ENCODE measurements around the gene DDIT4L. TPM values are rescaled to one million over a fixed set of nuclear protein-coding genes. Genes with fewer than 3 reads are reported as not detected.
A peak's percentile ranks its signal among the peaks of the same experiment; 100 is the strongest.
"Not testable (repeated sequence)": the region's sequence is repeated elsewhere in the genome, so short reads cannot be mapped to it uniquely, and the experiment has no call there.

DDIT4L gene
- total and polyA plus RNA-seq, 8 donors: 0.52 to 1.5 (median 1.1) TPM

GRCh38 chr4:100208964-100209363, 18.7 kb upstream of the DDIT4L start:
- intact Hi-C loops (cut with DNase I): no loop called here
- Histone ChIP-seq H3K4me1 (no peaks in the 10 kb centered on the region), H3K27me3 (no peaks in the 10 kb centered on the region), H3K9me3 (no peaks in the 10 kb centered on the region), H3K36me3 (no peaks in the 10 kb centered on the region), H3K27ac (no peak overlapping the region), H3K4me3 (no peak overlapping the region)
- TF ChIP-seq CTCF (IDR thresholded peaks at IDR 0.05): no peak
- ATAC-seq (no peak), DNase-seq (no peak)

- DNase-seq: no peak
- intact Hi-C loops (cut with DNase I): no loop called here
- no peaks in the 10 kb centered on the region for H3K4me1 ChIP-seq
Observed at GRCh38 chr4:100208459-100208858, 18.2 kb upstream of the DDIT4L start.

GRCh38 chr4:100206850-100207249, 16.6 kb upstream of the DDIT4L start:
- no peak for TF ChIP-seq CTCF (IDR thresholded peaks at IDR 0.05)
- DNase-seq (no peak), ATAC-seq (no peak)
- no peak overlapping the region for H3K4me3 ChIP-seq
- no peak overlapping the region for H3K27ac ChIP-seq
- no peaks in the 10 kb centered on the region for H3K36me3 ChIP-seq
- no peaks in the 10 kb centered on the region for H3K9me3 ChIP-seq
- no peaks in the 10 kb centered on the region for H3K4me1 ChIP-seq
- H3K27me3 ChIP-seq: no peaks in the 10 kb centered on the region
- intact Hi-C loops (cut with DNase I): no loop called here

More at GRCh38 chr4:100208459-100208858, 18.2 kb upstream of the DDIT4L start:
- no peak overlapping the region for H3K27ac ChIP-seq
- no peak for ATAC-seq
- no peaks in the 10 kb centered on the region for H3K27me3 ChIP-seq
- no peak overlapping the region for H3K4me3 ChIP-seq
- no peak for TF ChIP-seq CTCF (IDR thresholded peaks at IDR 0.05)
- H3K36me3 ChIP-seq: no peaks in the 10 kb centered on the region
- H3K9me3 ChIP-seq: no peaks in the 10 kb centered on the region

GRCh38 chr4:100198061-100198460, 7.8 kb upstream of the DDIT4L start:
- DNase-seq (no peak), ATAC-seq (no peak)
- no peak overlapping the region for H3K4me3 ChIP-seq
- no peaks in the 10 kb centered on the region for H3K36me3 ChIP-seq
- TF ChIP-seq CTCF (IDR thresholded peaks at IDR 0.05): no peak
- H3K9me3 ChIP-seq: no peaks in the 10 kb centered on the region
- H3K27me3 ChIP-seq: no peaks in the 10 kb centered on the region
- no peaks in the 10 kb centered on the region for H3K4me1 ChIP-seq
- no peak overlapping the region for H3K27ac ChIP-seq
- intact Hi-C loops (cut with DNase I): no loop called here

- H3K4me1 ChIP-seq; H3K9me3 ChIP-seq; H3K4me3 ChIP-seq; H3K36me3 ChIP-seq; H3K27me3 ChIP-seq; H3K27ac ChIP-seq; intact Hi-C loops (cut with DNase I); ATAC-seq: not testable (repeated sequence)
- DNase-seq: peak in 1 of 4 donors; percentile 68
Observed at GRCh38 chr4:100196388-100197071, 6.3 kb upstream of the DDIT4L start.

Data from left lung (tissue), 10 donors.